SU-DHL-6 (cell line): Measurements from ENCODE around the gene CCDC85C.

Experiments used
- EZH2phosphoT487 ChIP-seq: fragments of 200-600 bp; sonication (generic), shearing (Covaris generic); conservative IDR thresholded peaks from 2 replicates; pipeline ENCODE4 v1.6.1; 2018; ENCODE audit warnings: mild to moderate bottlenecking, antibody characterized with exemption, low read length, moderate library complexity, mixed read lengths
- TF ChIP-seq, protein P1 (sequence below): fragments of 200-600 bp; sonication (generic); IDR thresholded peaks from one replicate; pipeline ENCODE4 v1.5.1; 2017; ENCODE audit warnings: antibody characterized with exemption, mild to moderate bottlenecking, low read length, moderate library complexity; ENCODE audit not compliant: insufficient read depth, poor library complexity, severe bottlenecking

- TF ChIP-seq, protein P1, sequence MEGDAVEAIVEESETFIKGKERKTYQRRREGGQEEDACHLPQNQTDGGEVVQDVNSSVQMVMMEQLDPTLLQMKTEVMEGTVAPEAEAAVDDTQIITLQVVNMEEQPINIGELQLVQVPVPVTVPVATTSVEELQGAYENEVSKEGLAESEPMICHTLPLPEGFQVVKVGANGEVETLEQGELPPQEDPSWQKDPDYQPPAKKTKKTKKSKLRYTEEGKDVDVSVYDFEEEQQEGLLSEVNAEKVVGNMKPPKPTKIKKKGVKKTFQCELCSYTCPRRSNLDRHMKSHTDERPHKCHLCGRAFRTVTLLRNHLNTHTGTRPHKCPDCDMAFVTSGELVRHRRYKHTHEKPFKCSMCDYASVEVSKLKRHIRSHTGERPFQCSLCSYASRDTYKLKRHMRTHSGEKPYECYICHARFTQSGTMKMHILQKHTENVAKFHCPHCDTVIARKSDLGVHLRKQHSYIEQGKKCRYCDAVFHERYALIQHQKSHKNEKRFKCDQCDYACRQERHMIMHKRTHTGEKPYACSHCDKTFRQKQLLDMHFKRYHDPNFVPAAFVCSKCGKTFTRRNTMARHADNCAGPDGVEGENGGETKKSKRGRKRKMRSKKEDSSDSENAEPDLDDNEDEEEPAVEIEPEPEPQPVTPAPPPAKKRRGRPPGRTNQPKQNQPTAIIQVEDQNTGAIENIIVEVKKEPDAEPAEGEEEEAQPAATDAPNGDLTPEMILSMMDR = no peak
- no peak for TF ChIP-seq EZH2phosphoT487
Observed at GRCh38 chr14:99465288-99465687, 138.7 kb downstream of the CCDC85C start.
